Glomerular visceral epithelial cell (primary cell): ENCODE data around the gene CCDC88C.
"Not testable (repeated sequence)": the region's sequence is repeated elsewhere in the genome, so short reads cannot be mapped to it uniquely, and the experiment has no call there.

Source experiments
- DNase-seq: peaks from one replicate; pipeline ENCODE4 v3.0.0-alpha.2; 2016; ENCODE audit errors: extremely low spot score

The CCDC88C gene

DNA sequence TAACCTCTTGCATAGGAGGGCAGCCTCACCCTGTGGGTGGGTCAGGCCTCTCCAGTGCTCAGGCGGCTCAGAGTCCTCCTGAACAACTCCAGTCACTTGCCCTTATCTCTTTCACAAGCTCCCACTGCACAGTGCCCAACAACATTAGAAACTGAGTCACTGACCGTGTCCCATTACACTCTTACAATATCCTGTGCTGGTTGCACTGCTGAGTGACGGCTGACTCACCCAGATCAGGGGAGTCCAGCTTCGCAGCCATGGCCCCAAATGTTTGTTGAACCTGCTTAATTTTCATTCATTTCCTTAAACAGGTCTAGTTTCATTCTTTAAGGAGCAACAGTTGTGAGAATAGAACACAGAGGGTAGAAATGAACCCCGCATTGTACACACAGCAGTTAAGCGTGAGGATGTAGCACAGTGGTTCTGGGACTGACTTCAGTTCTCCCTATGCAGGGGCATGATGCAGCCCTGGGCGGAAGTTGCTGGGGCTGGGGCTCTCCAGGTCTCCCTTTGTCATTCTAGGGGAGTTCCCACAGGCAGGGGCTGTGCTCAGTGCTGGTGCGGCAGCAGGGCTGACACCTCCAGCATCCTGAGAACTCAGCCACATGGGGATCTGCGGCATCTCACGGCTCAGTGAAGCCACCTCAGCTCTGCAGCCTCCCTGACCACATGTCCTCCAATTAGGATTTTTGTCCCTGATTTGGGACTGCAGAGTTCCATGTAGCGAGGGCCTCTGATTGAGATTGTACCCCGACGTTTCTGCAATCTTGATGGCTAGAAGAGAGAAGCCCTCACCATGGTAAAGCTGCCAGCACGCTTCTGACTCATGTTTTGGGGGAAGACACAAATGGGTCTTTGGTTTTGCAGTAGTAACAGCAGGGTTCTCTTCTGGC lies 189.3 kb downstream of the CCDC88C start:
- peak; percentile 83 for DNase-seq

DNA sequence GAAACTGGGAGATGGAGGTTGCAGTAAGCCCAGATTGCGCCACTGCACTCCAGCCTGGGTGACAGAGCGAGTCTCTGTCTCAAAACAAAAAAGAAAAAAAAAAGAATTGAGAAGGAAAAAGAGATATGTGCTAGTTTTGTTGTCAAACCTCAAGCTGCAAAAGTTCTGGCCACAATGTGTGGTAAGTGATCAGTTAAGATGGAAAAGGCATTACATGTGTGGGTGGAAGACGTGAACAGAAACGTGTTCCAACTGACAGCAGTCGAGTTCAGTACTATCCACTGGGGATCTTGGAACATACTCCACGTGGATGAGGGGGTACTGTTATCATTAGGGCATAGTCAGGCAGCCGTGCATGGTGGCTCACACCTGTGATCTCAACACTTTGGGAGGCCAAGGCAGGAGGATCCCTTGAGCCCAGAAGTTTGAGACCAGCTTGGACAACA lies 190.4 kb downstream of the CCDC88C start:
- DNase-seq = no peak

DNA sequence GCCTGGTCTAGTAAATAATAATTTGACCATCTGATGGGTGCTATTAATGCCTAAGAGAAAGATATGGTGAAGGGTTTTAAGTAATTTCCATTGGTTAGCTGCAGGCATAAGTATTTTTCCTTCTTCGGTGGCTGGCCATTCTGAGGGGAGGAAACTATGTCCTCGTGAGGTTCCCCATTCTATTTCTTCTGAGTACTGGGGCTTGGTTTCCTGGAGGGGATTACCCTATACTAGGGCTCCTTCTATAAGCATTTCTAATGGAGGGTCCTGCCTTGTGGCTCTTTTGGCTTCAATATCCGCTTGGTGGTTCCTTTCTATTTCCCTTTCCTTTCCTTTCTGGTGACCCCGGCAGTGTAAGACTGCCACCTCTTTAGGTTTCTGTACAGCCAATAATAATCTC lies 191.3 kb downstream of the CCDC88C start:
- not testable (repeated sequence) for DNase-seq

DNA sequence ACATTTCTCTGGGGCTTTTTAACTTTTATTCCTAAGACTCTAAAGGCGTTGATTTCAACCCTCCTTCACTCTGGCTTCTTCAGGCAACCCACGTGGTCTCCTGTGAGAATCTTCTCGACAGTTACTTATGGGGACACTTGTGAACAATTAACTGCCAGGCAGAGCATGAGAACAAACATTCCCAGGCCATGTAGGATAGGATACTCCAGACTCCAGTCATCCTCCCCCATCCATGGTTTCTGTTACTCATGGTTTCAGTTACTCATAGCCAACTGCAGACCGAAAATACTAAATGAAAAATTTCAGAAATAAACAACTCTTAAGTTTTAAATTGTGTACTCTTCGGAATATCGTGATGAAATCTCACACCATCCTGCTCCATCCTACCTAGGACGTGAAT lies 192.6 kb downstream of the CCDC88C start:
- DNase-seq = peak; percentile 24

DNA sequence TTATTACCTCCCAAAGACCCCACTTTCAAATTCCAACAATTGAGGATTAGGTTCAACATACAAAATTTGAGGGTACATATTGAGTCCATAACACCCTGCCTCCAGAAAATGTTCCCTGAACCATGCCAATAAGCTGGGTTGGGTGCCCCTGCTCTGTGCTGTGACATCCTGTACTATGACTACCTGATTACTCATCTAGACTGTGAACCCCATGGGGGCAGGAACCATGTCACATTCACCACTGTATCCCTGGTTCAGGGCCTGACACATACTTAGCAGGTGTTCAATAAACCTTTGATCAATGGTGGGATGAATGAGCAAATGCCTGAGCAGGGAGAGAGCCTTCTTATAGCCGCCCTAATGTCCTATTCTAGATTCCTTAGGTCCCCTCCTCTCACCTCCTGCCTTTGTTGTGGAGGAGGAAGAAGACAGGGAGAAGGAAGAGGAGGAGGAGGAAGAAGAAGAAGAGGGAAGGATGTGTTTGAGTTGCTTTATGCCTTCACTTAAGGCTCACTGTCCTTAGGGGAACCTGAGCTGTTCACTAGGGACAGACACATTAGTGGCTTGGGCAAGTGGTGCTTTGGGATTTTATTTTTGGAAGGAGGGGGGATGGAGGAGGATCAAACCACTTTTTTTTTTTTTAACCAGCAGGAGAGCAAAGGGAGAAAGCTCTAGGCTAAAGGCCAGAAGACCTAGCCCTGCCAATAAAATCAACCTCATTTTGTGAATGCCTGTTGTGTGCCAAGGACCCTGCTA lies 194.4 kb downstream of the CCDC88C start:
- no peak for DNase-seq
